GM12865 (cell line): ENCODE data around the gene HPN.

Experiments
- DNase-seq: peaks from one replicate; pipeline ENCODE4 v3.0.0; 2010; ENCODE audit warnings: low read depth
- H3K4me3 ChIP-seq: 2 replicates; pipeline ENCODE4 v1.5.1; 2011; ENCODE audit warnings: mild to moderate bottlenecking, low read depth, low read length, control low read depth
- CTCF ChIP-seq: IDR thresholded peaks from 2 replicates; pipeline ENCODE4 v1.5.1; 2011; ENCODE audit warnings: low read length, control low read depth, low read depth, inconsistent platforms; ENCODE audit not compliant: insufficient read depth; ENCODE audit errors: missing control alignments

HPN gene

DNA sequence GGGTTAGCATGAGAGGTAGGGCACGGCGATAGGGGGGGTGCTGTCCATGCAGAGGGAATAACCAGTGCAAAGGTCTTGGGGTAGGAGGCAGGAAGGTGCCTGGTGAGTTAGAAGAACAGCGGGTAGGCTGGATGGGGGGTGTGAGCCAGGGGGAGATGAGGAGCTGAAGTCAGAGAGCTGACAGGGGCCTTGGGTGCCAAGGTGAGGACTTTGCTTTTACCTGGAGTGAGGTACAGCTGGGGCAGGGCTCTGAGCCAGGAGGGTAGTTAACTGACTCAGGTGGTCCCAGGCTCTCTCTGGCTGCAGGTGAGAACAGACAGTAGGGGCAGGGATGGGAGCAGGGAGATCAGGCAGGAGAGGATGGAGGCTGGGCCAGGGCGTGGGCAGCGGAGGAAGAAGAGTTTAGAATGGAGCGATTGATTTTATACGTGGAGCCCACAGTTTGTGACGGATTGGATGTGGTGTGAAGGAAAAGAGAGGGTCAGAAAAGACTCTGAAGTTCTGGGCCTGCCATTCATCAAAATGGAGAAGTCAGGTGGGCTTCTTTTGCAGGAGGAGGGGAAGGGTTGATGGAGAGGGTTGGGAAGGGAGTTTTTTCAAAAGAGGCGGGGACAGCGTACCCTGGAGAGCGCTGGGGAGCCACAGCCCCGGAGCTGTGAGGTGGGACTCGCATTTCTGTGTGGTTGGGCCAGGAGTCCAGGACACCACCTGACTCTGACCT lies 42.6 kb upstream of the HPN start:
- DNase-seq = no peak
- no peak for TF ChIP-seq CTCF

GRCh38 chr19:34999498-35000337 lies 41.8 kb upstream of the HPN start, which contains the start of gene GRAMD1A:
TSS of gene GRAMD1A (plus strand) at chr19:35000323. CDS start at chr19:35000479, 156 bp downstream.
- peak within 1 kb of the TSS; percentile 94 for H3K4me3 ChIP-seq
- TF ChIP-seq CTCF = no peak
- DNase-seq = peak; percentile 84

More for the DNA sequence above, 42.6 kb upstream of the HPN start:
- H3K4me3 ChIP-seq = peak overlapping the region; percentile 94

GRCh38 chr19:35000338-35000646 lies 41.2 kb upstream of the HPN start:
- DNase-seq = no peak
- TF ChIP-seq CTCF = no peak
- H3K4me3 ChIP-seq = peak overlapping the region; percentile 77

DNA sequence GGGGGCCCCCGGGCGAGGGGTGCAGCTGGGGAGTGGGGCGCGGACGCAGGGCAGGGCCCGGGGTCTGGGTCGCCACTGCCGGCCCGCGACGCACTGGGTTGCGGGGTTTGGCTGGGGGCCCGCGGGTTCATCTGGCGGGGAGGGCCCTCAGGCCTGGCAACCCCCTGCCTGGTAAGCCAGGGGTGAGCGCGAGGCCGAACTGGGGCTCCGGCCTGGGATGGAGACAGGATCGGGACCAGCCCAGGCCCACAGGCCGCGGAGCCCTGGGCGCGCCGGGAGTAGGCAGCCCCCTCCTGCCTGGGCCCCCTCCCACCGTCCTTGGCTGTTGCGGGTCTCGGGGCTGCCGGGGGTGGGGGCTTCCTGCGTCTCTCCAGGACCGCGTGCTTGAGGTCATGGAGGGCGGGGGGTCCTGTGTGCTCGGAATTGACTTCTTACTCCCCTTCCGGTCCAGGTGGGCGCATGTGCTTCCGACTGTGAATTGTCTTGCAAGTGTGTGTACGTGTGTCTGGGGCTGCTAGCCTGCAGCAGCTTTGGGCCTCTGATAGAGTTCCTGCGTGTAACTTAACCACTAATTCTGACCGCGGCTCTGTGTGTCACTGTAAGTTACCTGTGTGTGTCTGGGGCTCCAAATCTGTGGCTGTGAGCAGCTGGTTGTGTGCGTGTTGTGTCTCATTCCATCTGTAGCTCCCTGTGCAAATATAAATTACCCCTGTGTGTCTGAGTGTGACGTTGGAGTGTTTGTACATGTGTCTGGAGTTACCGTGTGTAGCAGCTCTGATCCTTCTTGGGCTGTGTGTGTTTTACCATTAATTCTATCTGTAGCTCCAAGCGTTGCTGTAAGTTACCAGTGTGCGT lies 40.6 kb upstream of the HPN start:
- peak overlapping the region; percentile 77 for H3K4me3 ChIP-seq
- no peak for TF ChIP-seq CTCF
- DNase-seq = peak; percentile 77

GRCh38 chr19:35002037-35002535 lies 39.4 kb upstream of the HPN start:
- TF ChIP-seq CTCF = no peak
- H3K4me3 ChIP-seq = no peak overlapping the region

DNA sequence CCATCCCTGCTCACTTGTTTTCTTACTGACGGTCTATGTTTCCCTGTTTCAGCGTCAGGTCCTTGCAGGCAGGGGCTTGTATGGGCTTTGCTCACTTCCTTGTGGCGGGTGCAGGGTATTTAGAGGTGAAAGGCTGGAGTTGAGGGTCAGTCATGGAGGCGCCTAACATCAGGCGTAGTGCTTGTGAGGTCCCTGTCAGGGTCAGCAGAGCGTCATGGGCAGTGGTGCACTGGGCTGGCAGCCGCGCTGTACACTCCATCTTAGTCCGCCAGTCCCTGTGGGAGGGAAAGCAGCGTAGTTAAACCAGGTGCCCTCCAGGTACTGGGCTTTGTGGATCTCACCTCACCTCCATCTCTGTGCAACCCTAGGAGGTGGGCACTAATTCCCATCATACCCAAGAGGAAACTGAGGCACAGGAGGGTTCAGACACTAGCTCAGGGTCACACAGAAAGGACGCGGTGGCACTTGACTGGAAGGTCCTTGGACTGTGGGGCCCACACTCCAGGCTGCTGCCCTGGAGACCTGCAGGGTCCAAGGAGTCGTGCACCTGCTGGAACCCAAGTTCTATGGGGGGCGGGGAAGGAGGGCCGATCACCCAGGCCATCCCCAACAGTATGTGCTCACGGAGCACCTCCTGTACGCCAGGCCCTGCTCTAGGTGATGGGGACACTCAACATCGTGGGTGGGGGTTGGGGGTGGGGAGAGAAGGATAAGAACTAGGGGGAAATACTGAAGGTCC lies 36.8 kb upstream of the HPN start:
- H3K4me3 ChIP-seq = no peak overlapping the region
- no peak for DNase-seq
- TF ChIP-seq CTCF = no peak

More at GRCh38 chr19:35002037-35002535, 39.4 kb upstream of the HPN start:
- DNase-seq = no peak
